Right atrium auricular region (tissue), 2 donors: ENCODE results near the gene OS9. TPM values are rescaled to one million over a fixed set of nuclear protein-coding genes. Genes with fewer than 3 reads are reported as not detected.
"Not testable (repeated sequence)": the region's sequence is repeated elsewhere in the genome, so short reads cannot be mapped to it uniquely, and the experiment has no call there.

Experiments
- DNase-seq: peaks from one replicate; pipeline ENCODE4 v3.0.0-alpha.2; 2019; ENCODE audit warnings: low spot score
- H3K27ac ChIP-seq, 2 donors: fragments of 200-600 bp; sonication (generic); 1 replicate in 1 of 2; 2 replicates in 1 of 2; pipeline ENCODE4 v1.5.1; 2016 to 2019
- H3K27me3 ChIP-seq, 2 donors: fragments of 200-600 bp; sonication (generic); one replicate each; pipeline versions ENCODE4 v1.5.1 to v1.6.0; 2017 to 2019
- H3K36me3 ChIP-seq: fragments of 200-600 bp; sonication (generic); one replicate; pipeline ENCODE4 v1.5.1; 2016
- H3K4me1 ChIP-seq, 2 donors: fragments of 200-600 bp; sonication (generic); one replicate each; pipeline versions ENCODE4 v1.5.1 to v1.6.0; 2017 to 2019
- H3K4me3 ChIP-seq, 2 donors: fragments of 200-600 bp; sonication (generic); 1 replicate in 1 of 2; 2 replicates in 1 of 2; pipeline ENCODE4 v1.5.1; 2017 to 2019; ENCODE audit warnings: mild to moderate bottlenecking in 1 of 2, moderate library complexity in 1 of 2
- H3K9me3 ChIP-seq, 2 donors: fragments of 200-600 bp; sonication (generic); one replicate each; pipeline ENCODE4 v1.5.1; 2019
- CTCF ChIP-seq, 2 donors: fragments of 200-600 bp; sonication (generic); IDR thresholded peaks; one replicate each; pipeline ENCODE4 v1.5.1; 2019; ENCODE audit warnings: antibody characterized with exemption in 2 of 2
- total RNA-seq, 2 donors: library from RNA; depleted of rRNA; stranded (reverse); fragments of >200 nt; gene quantifications; one replicate each; pipeline ENCODE4 v1.1.0, GENCODE V29; 2016

OS9 gene
- total RNA-seq, 2 donors from 2014 or later, result 161 to 173 TPM

GRCh38 chr12:57719777-57720605 lies 26.1 kb downstream of the OS9 start:
- no peaks in the 10 kb centered on the region for H3K27me3 ChIP-seq
- H3K4me3 ChIP-seq, result no peak overlapping the region
- H3K4me1 ChIP-seq, result no peaks in the 10 kb centered on the region
- H3K36me3 ChIP-seq, result peaks cover 64% of the 10 kb centered on the region
- TF ChIP-seq CTCF (IDR thresholded peaks at IDR 0.05), result no peak
- no peak overlapping the region for H3K27ac ChIP-seq
- no peaks in the 10 kb centered on the region for H3K9me3 ChIP-seq
- DNase-seq, result peak; percentile 54

GRCh38 chr12:57720606-57721595 lies 27.0 kb downstream of the OS9 start:
- H3K4me3 ChIP-seq, result no peak overlapping the region
- no peak overlapping the region for H3K27ac ChIP-seq
- no peak for TF ChIP-seq CTCF (IDR thresholded peaks at IDR 0.05)
- no peaks in the 10 kb centered on the region for H3K9me3 ChIP-seq
- H3K4me1 ChIP-seq, result peaks cover 0 to 4% of the 10 kb centered on the region in 2 donors
- H3K36me3 ChIP-seq, result peaks cover 58% of the 10 kb centered on the region
- H3K27me3 ChIP-seq, result no peaks in the 10 kb centered on the region
- peak; percentile 36 for DNase-seq

- DNase-seq, result peak; percentile 52
- H3K9me3 ChIP-seq, H3K4me3 ChIP-seq, H3K27ac ChIP-seq, H3K27me3 ChIP-seq: not testable (repeated sequence)
- peaks cover 47% of the 10 kb centered on the region for H3K36me3 ChIP-seq
- H3K4me1 ChIP-seq, result peaks cover 0 to 15% of the 10 kb centered on the region in 2 donors
These were observed 28.1 kb downstream of the OS9 start for GRCh38 chr12:57721846-57722608.

GRCh38 chr12:57722716-57723629 lies 29.0 kb downstream of the OS9 start:
- no peaks in the 10 kb centered on the region for H3K27me3 ChIP-seq
- no peaks in the 10 kb centered on the region for H3K9me3 ChIP-seq
- no peak for TF ChIP-seq CTCF (IDR thresholded peaks at IDR 0.05)
- DNase-seq, result peak; percentile 51
- H3K4me3 ChIP-seq, result no peak overlapping the region
- no peak overlapping the region for H3K27ac ChIP-seq
- peaks cover 38% of the 10 kb centered on the region for H3K36me3 ChIP-seq
- peaks cover 0 to 24% of the 10 kb centered on the region in 2 donors for H3K4me1 ChIP-seq

GRCh38 chr12:57723630-57723962 lies 29.7 kb downstream of the OS9 start:
- no peak for TF ChIP-seq CTCF (IDR thresholded peaks at IDR 0.05)
- no peaks in the 10 kb centered on the region for H3K27me3 ChIP-seq
- DNase-seq, result no peak
- no peak overlapping the region for H3K4me3 ChIP-seq
- H3K9me3 ChIP-seq, result no peaks in the 10 kb centered on the region
- H3K27ac ChIP-seq, result no peak overlapping the region
- peaks cover 31% of the 10 kb centered on the region for H3K36me3 ChIP-seq
- peaks cover 0 to 25% of the 10 kb centered on the region in 2 donors for H3K4me1 ChIP-seq
